ENCODE data around the gene MAPK13.

DNA sequence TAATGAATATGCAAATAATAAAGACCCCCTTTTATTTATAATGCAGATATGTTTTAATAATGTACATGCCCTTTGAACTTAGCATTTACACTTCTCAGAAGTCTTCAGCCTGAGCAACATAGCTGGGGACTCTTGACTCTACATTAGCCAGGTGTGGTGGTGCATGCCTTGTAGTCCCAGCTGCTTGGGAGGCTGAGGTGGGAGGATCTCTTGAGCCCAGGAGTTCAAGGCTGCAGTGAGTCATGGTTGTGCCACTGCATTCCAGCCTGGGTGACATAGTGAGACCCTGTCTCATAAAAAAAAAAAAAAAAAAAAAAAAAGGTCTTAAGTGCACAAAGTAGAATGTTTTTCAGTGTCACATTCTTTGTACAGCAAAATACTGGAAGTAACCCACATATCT, 17.3 kb upstream of the MAPK13 start:
- TF ChIP-seq CTCF (conservative IDR thresholded peaks at IDR 0.05; ENCODE audit: low read length): no peak
- TF ChIP-seq EZH2phosphoT487 (IDR thresholded peaks at IDR 0.05; ENCODE audit: borderline replicate concordance): no peak
